Hepatocyte (in vitro differentiated cells): ENCODE data around the gene HMCN1. TPM values are rescaled to one million over a fixed set of nuclear protein-coding genes. Genes with fewer than 3 reads are reported as not detected.
"Not testable (repeated sequence)": the region's sequence is repeated elsewhere in the genome, so short reads cannot be mapped to it uniquely, and the experiment has no call there.

Source experiments
- DNase-seq: peaks from one replicate; pipeline ENCODE4 v3.0.0-alpha.2; 2016; ENCODE audit warnings: low spot score
- H2AFZ ChIP-seq: fragments of 200-600 bp; sonication (generic); 2 replicates; pipeline ENCODE4 v1.6.0; 2016; ENCODE audit warnings: antibody characterized with exemption, mild to moderate bottlenecking
- H3K27ac ChIP-seq: fragments of 200-600 bp; sonication (generic); 2 replicates; pipeline ENCODE4 v1.5.1; 2016; ENCODE audit warnings: mild to moderate bottlenecking
- H3K27me3 ChIP-seq: fragments of 200-600 bp; sonication (generic); 2 replicates; pipeline ENCODE4 v1.6.1; 2016
- H3K36me3 ChIP-seq: fragments of 200-600 bp; sonication (generic); replicated peaks from 2 replicates; pipeline ENCODE4 v1.5.1; 2016; ENCODE audit warnings: low read depth; ENCODE audit not compliant: insufficient read depth
- H3K4me1 ChIP-seq: fragments of 200-600 bp; sonication (generic); 2 replicates; pipeline ENCODE4 v1.5.1; 2016; ENCODE audit warnings: mild to moderate bottlenecking, moderate library complexity; ENCODE audit not compliant: insufficient read depth
- H3K4me2 ChIP-seq: fragments of 200-600 bp; sonication (generic); 2 replicates; pipeline ENCODE4 v1.6.0; 2016
- H3K4me3 ChIP-seq: fragments of 200-600 bp; sonication (generic); 2 replicates; pipeline ENCODE4 v1.5.1; 2016; ENCODE audit warnings: mild to moderate bottlenecking
- H3K79me2 ChIP-seq: fragments of 200-600 bp; sonication (generic); 2 replicates; pipeline ENCODE4 v1.6.0; 2017; ENCODE audit warnings: mild to moderate bottlenecking
- H3K9me2 ChIP-seq: fragments of 200-600 bp; sonication (generic); replicated peaks from 2 replicates; pipeline ENCODE4 v1.6.0; 2017; ENCODE audit warnings: mild to moderate bottlenecking; ENCODE audit not compliant: insufficient read depth
- H3K9me3 ChIP-seq: fragments of 200-600 bp; sonication (generic); 2 replicates; pipeline ENCODE4 v1.5.1; 2016; ENCODE audit warnings: low read depth, mild to moderate bottlenecking
- H4K20me1 ChIP-seq: fragments of 200-600 bp; sonication (generic); 2 replicates; pipeline ENCODE4 v1.6.0; 2016; ENCODE audit warnings: mild to moderate bottlenecking; ENCODE audit not compliant: insufficient read depth, poor library complexity, severe bottlenecking
- EZH2 ChIP-seq: fragments of 200-600 bp; sonication (generic); IDR thresholded peaks from 2 replicates; pipeline ENCODE4 v1.6.1; 2016; ENCODE audit warnings: antibody characterized with exemption, mild to moderate bottlenecking, borderline replicate concordance
- EZH2phosphoT487 ChIP-seq: fragments of 200-600 bp; sonication (generic); IDR thresholded peaks from one replicate; pipeline ENCODE4 v1.6.1; 2018; ENCODE audit warnings: antibody characterized with exemption, mild to moderate bottlenecking, low read depth, moderate library complexity; ENCODE audit not compliant: unreplicated experiment, severe bottlenecking
- WGBS: methylation state at CpG from one replicate; pipeline ENCODE4 v1.1.6; 2016; ENCODE audit warnings: low lambda C conversion rate; ENCODE audit errors: missing lambda C conversion rate; 5-methylcytosine and 5-hydroxymethylcytosine counted together
- polyA plus RNA-seq: library from polyadenylated mRNA; unstranded; fragments of >200 nt; fragmentation: Nextera tagmentation; extraction: Ambion mirVana; gene quantifications from 2 replicates; pipeline ENCODE4 v1.2.1, GENCODE V29; 2016
- total RNA-seq: library from RNA; depleted of rRNA; stranded (reverse); fragments of >200 nt; gene quantifications from 2 replicates; pipeline ENCODE4 v1.2.3, GENCODE V29; 2014
- TF ChIP-seq, protein P1 (sequence below): fragments of 200-600 bp; sonication (generic); IDR thresholded peaks from 2 replicates; pipeline ENCODE4 v1.5.1; 2016; ENCODE audit warnings: antibody characterized with exemption, mild to moderate bottlenecking; ENCODE audit not compliant: poor library complexity

Gene HMCN1
- total and polyA plus RNA-seq, 2 experiments from 2014 or later, result 2.3 to 13.4 TPM

DNA sequence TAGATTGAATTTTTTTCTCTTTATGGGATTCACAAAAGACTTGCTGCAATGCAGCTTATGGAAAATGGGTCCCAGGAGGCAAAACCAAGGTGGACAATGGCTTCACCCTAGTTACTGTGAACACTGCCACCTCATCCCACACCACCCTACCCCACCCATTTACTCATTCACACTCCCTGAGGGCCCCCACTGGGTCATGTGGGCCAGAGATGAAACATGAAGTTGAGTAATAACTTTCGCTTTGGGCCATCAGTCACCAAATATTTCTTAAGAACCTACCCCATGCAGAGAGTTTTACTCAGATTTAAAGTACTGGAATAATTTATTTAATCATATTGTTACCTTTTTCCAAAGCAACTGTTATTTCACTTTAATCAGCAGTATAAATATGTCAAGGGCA is 449.0 kb downstream of the HMCN1 start:
- Histone ChIP-seq H3K4me3 (no peak overlapping the region), H3K27ac (no peak overlapping the region), H2AFZ (no peak overlapping the region), H3K9me2 (no peaks in the 10 kb centered on the region), H3K4me1 (no peaks in the 10 kb centered on the region), H3K79me2 (no peaks in the 10 kb centered on the region), H3K27me3 (no peaks in the 10 kb centered on the region), H3K36me3 (no peaks in the 10 kb centered on the region), H3K9me3 (no peaks in the 10 kb centered on the region), H3K4me2 (no peak overlapping the region), H4K20me1 (no peaks in the 10 kb centered on the region)
- TF ChIP-seq EZH2, result no peak
- TF ChIP-seq EZH2phosphoT487, result no peak
- TF ChIP-seq, protein P1, sequence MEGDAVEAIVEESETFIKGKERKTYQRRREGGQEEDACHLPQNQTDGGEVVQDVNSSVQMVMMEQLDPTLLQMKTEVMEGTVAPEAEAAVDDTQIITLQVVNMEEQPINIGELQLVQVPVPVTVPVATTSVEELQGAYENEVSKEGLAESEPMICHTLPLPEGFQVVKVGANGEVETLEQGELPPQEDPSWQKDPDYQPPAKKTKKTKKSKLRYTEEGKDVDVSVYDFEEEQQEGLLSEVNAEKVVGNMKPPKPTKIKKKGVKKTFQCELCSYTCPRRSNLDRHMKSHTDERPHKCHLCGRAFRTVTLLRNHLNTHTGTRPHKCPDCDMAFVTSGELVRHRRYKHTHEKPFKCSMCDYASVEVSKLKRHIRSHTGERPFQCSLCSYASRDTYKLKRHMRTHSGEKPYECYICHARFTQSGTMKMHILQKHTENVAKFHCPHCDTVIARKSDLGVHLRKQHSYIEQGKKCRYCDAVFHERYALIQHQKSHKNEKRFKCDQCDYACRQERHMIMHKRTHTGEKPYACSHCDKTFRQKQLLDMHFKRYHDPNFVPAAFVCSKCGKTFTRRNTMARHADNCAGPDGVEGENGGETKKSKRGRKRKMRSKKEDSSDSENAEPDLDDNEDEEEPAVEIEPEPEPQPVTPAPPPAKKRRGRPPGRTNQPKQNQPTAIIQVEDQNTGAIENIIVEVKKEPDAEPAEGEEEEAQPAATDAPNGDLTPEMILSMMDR, result no peak
- WGBS, result 91% methylated on average over 1 of the region's 1 CpG
- DNase-seq, result no peak

- Histone ChIP-seq H3K27ac (no peak overlapping the region), H3K9me3 (no peaks in the 10 kb centered on the region), H3K4me2 (no peak overlapping the region), H3K4me3 (no peak overlapping the region), H2AFZ (no peak overlapping the region), H3K4me1 (no peaks in the 10 kb centered on the region), H3K36me3 (no peaks in the 10 kb centered on the region), H3K9me2 (no peaks in the 10 kb centered on the region), H3K27me3 (no peaks in the 10 kb centered on the region), H4K20me1 (no peaks in the 10 kb centered on the region), H3K79me2 (no peaks in the 10 kb centered on the region)
- no peak for DNase-seq
- 60% methylated on average over 5 of the region's 5 CpGs for WGBS
- TF ChIP-seq EZH2, result no peak
- TF ChIP-seq EZH2phosphoT487, result no peak
- TF ChIP-seq, protein P1, result no peak
These were observed 449.9 kb downstream of the HMCN1 start for GRCh38 chr1:186183970-186184628.

GRCh38 chr1:186186251-186186650 is 452.1 kb downstream of the HMCN1 start:
- not testable (repeated sequence) for H4K20me1 ChIP-seq, H3K9me2 ChIP-seq, H3K4me2 ChIP-seq, DNase-seq, H3K27me3 ChIP-seq, H3K27ac ChIP-seq, H3K4me3 ChIP-seq, H2AFZ ChIP-seq, H3K36me3 ChIP-seq, H3K4me1 ChIP-seq, H3K79me2 ChIP-seq, H3K9me3 ChIP-seq
- WGBS, result 79% methylated on average over 6 of the region's 6 CpGs

DNA sequence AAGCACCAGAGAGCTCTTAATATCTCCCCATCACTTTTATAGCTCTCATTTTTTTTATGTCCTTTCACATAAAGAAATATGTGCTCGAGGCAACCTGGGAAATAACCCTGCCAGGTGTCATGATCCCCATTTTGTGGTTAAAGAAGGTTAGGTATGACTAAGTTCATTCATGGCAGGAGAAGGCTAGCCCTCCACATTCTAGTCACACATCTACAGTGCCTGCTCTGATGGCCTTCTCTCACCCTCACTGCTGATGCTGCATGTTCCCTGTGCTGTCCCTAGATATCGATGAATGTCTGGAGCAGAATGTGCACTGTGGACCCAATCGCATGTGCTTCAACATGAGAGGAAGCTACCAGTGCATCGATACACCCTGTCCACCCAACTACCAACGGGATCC is 453.4 kb downstream of the HMCN1 start:
- Histone ChIP-seq H3K36me3 (no peaks in the 10 kb centered on the region), H4K20me1 (no peaks in the 10 kb centered on the region), H2AFZ (no peak overlapping the region), H3K4me2 (no peak overlapping the region), H3K9me3 (no peaks in the 10 kb centered on the region), H3K4me3 (no peak overlapping the region), H3K4me1 (no peaks in the 10 kb centered on the region), H3K9me2 (no peaks in the 10 kb centered on the region), H3K27ac (no peak overlapping the region), H3K79me2 (no peaks in the 10 kb centered on the region), H3K27me3 (no peaks in the 10 kb centered on the region)
- WGBS, result 90% methylated on average over 5 of the region's 5 CpGs
- no peak for DNase-seq
- TF ChIP-seq, protein P1, result no peak
- no peak for TF ChIP-seq EZH2phosphoT487
- no peak for TF ChIP-seq EZH2
